B cell (primary cell): ENCODE results near the gene OSER1. TPM values are rescaled to one million over a fixed set of nuclear protein-coding genes. Genes with fewer than 3 reads are reported as not detected.

Experiments
- ATAC-seq: fragments of 200-7000 bp; cut with Tn5 transposase; one replicate; pipeline ENCODE4 v1.10.0; 2021; ENCODE audit warnings: low read depth, mild to moderate bottlenecking, moderate number of reproducible peaks, moderate library complexity
- CTCF ChIA-PET: fragments of 350-600 bp; sonication (Branson Sonifier 250); formaldehyde crosslinking; loops from one replicate; lab custom pipeline; 2021; ENCODE audit warnings: antibody characterized with exemption, inconsistent platforms; lab: Charles Lee
- POLR2A ChIA-PET: fragments of 350-600 bp; sonication (Branson Sonifier 250); formaldehyde crosslinking; loops from one replicate; lab custom pipeline; 2021; ENCODE audit warnings: antibody characterized with exemption; lab: Charles Lee
- DNase-seq: peaks from one replicate; pipeline ENCODE4 v3.0.0; 2013
- H2AFZ ChIP-seq: 2 replicates; pipeline ENCODE4 v1.6.1; 2012; ENCODE audit warnings: mild to moderate bottlenecking, low read depth, low read length; ENCODE audit not compliant: insufficient read depth, poor library complexity, severe bottlenecking
- H3K27ac ChIP-seq, 2 donors: 1 replicate in 1 of 2; 2 replicates in 1 of 2; pipeline ENCODE4 v1.5.1; 2012 to 2013; ENCODE audit warnings: low read length in 2 of 2, mild to moderate bottlenecking in 2 of 2, moderate library complexity in 1 of 2
- H3K27me3 ChIP-seq, 4 experiments: fragments of 200-600 bp in 1 of 4; sonication (generic) in 1 of 4; replicated peaks in 1 of 4; 1 replicate in 2 of 4; 2 replicates in 2 of 4; pipeline versions ENCODE4 v1.6.1 to v1.7.0; 2013 to 2016; ENCODE audit warnings: low read length in 3 of 4, mild to moderate bottlenecking in 2 of 4, mixed read lengths in 1 of 4, moderate library complexity in 1 of 4; ENCODE audit not compliant: insufficient read depth in 4 of 4, control insufficient read depth in 3 of 4; ENCODE audit errors: control extremely low read depth in 1 of 4
- H3K36me3 ChIP-seq, 2 experiments: replicated peaks in 1 of 2; 1 replicate in 1 of 2; 2 replicates in 1 of 2; pipeline versions ENCODE4 v1.6.1 to v1.7.1; 2013; ENCODE audit warnings: low read length in 1 of 2; ENCODE audit not compliant: insufficient read depth in 2 of 2, control insufficient read depth in 1 of 2; ENCODE audit errors: control extremely low read depth in 1 of 2, extremely low read depth in 1 of 2
- H3K4me1 ChIP-seq, 2 donors: fragments of 200-600 bp in 1 of 2; sonication (generic) in 1 of 2; 1 replicate in 1 of 2; 2 replicates in 1 of 2; pipeline versions ENCODE4 v1.5.1 to v1.6.1; 2013 to 2017; ENCODE audit warnings: low read length in 2 of 2; ENCODE audit not compliant: control insufficient read depth in 2 of 2, insufficient read depth in 2 of 2
- H3K4me2 ChIP-seq: replicated peaks from 2 replicates; pipeline ENCODE3; 2012; ENCODE audit warnings: mild to moderate bottlenecking, low read depth, low read length; ENCODE audit not compliant: poor library complexity, severe bottlenecking
- H3K4me3 ChIP-seq, 5 experiments: fragments of 200-600 bp in 1 of 5; sonication (generic) in 1 of 5; 1 replicate in 3 of 5; 2 replicates in 2 of 5; pipeline versions ENCODE4 v1.5.1 to v1.7.0; 2011 to 2016; ENCODE audit warnings: low read length in 4 of 5, mild to moderate bottlenecking in 4 of 5, low read depth in 2 of 5, control low read depth in 1 of 5, moderate library complexity in 1 of 5; ENCODE audit not compliant: insufficient read depth in 1 of 5; ENCODE audit errors: control extremely low read depth in 1 of 5, extremely low read depth in 1 of 5
- H3K79me2 ChIP-seq: fragments of 200-600 bp; sonication (generic); one replicate; pipeline ENCODE4 v1.6.0; 2016; ENCODE audit warnings: low read length; ENCODE audit not compliant: control insufficient read depth, insufficient read depth
- H3K9ac ChIP-seq: fragments of 200-600 bp; sonication (generic); 2 replicates; pipeline ENCODE4 v1.6.1; 2017; ENCODE audit warnings: mild to moderate bottlenecking, low read length, moderate library complexity
- H3K9me3 ChIP-seq, 3 donors: one replicate each; pipeline versions ENCODE4 v1.6.1 to v1.7.1; 2013; ENCODE audit warnings: low read length in 2 of 3; ENCODE audit not compliant: control insufficient read depth in 2 of 3, insufficient read depth in 1 of 3; ENCODE audit errors: control extremely low read depth in 1 of 3
- H4K20me1 ChIP-seq: 2 replicates; pipeline ENCODE4 v1.6.0; 2012; ENCODE audit warnings: mild to moderate bottlenecking, low read length; ENCODE audit not compliant: insufficient read depth, control insufficient read depth, poor library complexity, severe bottlenecking
- H3K27ac Mint-ChIP-seq: one replicate; pipeline ENCODE4 v1.8.0; 2021; ENCODE audit warnings: mixed read lengths
- H3K27me3 Mint-ChIP-seq: one replicate; pipeline ENCODE4 v1.8.0; 2021; ENCODE audit warnings: mixed read lengths
- H3K4me1 Mint-ChIP-seq: one replicate; pipeline ENCODE4 v1.8.0; 2021; ENCODE audit warnings: mixed read lengths
- H3K4me3 Mint-ChIP-seq: one replicate; pipeline ENCODE4 v1.8.0; 2021; ENCODE audit warnings: mixed read lengths
- H3K9me3 Mint-ChIP-seq: one replicate; pipeline ENCODE4 v1.8.0; 2022; ENCODE audit warnings: mixed read lengths; ENCODE audit not compliant: insufficient read depth
- CTCF ChIP-seq: fragments of 200-600 bp; IDR thresholded peaks from one replicate; pipeline ENCODE4 v1.8.0; 2022; ENCODE audit warnings: antibody characterized with exemption, mild to moderate bottlenecking
- EZH2 ChIP-seq: IDR thresholded peaks from 2 replicates; pipeline ENCODE4 v1.6.1; 2012; ENCODE audit warnings: borderline replicate concordance, low read depth, mild to moderate bottlenecking, moderate library complexity, low read length; ENCODE audit not compliant: insufficient read depth, poor library complexity, severe bottlenecking
- WGBS: methylation state at CpG from one replicate; pipeline ENCODE4 v1.1.5; 2013; ENCODE audit warnings: missing lambda C conversion rate; ENCODE audit not compliant: insufficient coverage; 5-methylcytosine and 5-hydroxymethylcytosine counted together
- intact Hi-C: fragments of 100-400 bp; cut with micrococcal nuclease; formaldehyde crosslinking; loops from one replicate; pipeline ENCODE4 v1.10.0; 2022
- polyA plus RNA-seq: library from polyadenylated mRNA; depleted of rRNA; stranded (reverse); fragments of >200 nt; gene quantifications from 2 replicates; pipeline ENCODE4 v1.2.3, GENCODE V29; 2012
- total RNA-seq, 2 donors: library from RNA; stranded (reverse); fragments of 120-200 nt in 1 of 2; gene quantifications; 1 replicate in 1 of 2; 2 replicates in 1 of 2; pipeline versions ENCODE4 v1.2.3 to v1.2.4, GENCODE V29; 2013 to 2022

Gene OSER1
- total and polyA plus RNA-seq, 2 donors (not counting 1 experiment from before 2014, with no cell fraction given): 80.0 to 130 TPM

DNA sequence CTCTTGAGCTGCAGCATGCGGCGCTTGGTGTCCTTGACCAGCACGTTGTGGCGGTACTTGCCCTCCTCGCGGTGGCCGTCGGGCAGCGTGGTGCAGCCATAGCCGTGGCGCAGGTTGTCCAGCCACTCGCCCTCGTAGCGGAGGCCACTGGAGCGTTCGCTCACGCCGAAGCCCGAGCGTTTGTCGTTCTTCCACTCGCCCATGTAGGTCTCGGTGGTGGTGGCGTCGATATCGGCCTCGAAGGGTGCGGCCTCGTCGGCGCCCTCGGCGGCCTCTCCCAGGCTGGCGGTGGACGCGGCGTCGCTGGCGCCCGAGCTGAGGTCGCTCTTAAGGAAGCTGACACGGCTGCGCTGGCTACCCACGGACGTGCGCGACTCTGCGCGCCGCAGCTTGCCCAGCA is 50.9 kb downstream of the OSER1 start:
- no peak overlapping the region for H3K4me2 ChIP-seq
- POLR2A ChIA-PET: no interaction called here
- intact Hi-C loops: no loop called here

DNA sequence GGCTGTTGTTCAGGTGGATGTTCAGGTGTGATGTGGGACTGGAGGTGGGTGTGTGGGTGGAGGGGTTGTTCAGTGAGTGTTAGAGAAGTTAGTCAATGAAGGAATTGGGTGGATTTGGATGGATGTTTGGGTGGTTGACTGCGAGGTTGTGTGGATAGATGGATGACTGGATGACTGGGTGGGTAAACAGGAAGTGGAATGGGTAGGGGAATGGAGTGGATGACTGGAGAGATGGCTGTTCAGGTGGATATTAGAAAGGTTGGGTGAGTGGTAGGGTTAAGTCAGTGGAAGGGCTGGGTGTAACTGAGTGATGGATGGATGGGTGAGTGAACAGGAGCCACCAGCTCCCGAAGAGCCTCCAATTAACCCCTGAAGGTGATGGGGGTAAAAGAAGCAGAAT is 51.4 kb downstream of the OSER1 start:
- Histone ChIP-seq H3K36me3 (no peaks in the 10 kb centered on the region), H2AFZ (no peak overlapping the region), H3K9ac (no peak overlapping the region), H3K4me1 (no peaks in the 10 kb centered on the region), H3K27me3 (peaks cover 0 to 12% (median 3%) of the 10 kb centered on the region in 4 experiments), H3K27ac (no peak overlapping the region), H4K20me1 (no peaks in the 10 kb centered on the region), H3K9me3 (peaks cover 0 to 2% (median 0%) of the 10 kb centered on the region in 3 donors), H3K4me2 (no peak overlapping the region), H3K79me2 (no peaks in the 10 kb centered on the region), H3K4me3 (no peak overlapping the region)
- ChIA-PET POLR2A (no interaction called here), CTCF (no interaction called here)
- no peak for ATAC-seq
- peaks cover 61% of the 10 kb centered on the region for H3K27me3 Mint-ChIP-seq
- TF ChIP-seq EZH2 (no peak), CTCF (no peak)
- 100% methylated on average over 1 of the region's 2 CpGs for WGBS
- H3K4me1 Mint-ChIP-seq: no peaks in the 10 kb centered on the region
- intact Hi-C loops: no loop called here
- no peak overlapping the region for H3K27ac Mint-ChIP-seq
- H3K9me3 Mint-ChIP-seq: peaks cover 8% of the 10 kb centered on the region
- no peak for DNase-seq
- no peak overlapping the region for H3K4me3 Mint-ChIP-seq

More for the DNA sequence above, 50.9 kb downstream of the OSER1 start:
- Histone ChIP-seq H3K4me1 (no peaks in the 10 kb centered on the region), H3K4me3 (no peak overlapping the region), H3K79me2 (no peaks in the 10 kb centered on the region), H3K36me3 (no peaks in the 10 kb centered on the region), H3K27me3 (peaks cover 0 to 9% (median 3%) of the 10 kb centered on the region in 4 experiments), H4K20me1 (no peaks in the 10 kb centered on the region), H3K27ac (no peak overlapping the region), H2AFZ (no peak overlapping the region), H3K9ac (no peak overlapping the region), H3K9me3 (peaks cover 0 to 2% (median 0%) of the 10 kb centered on the region in 3 donors)
- DNase-seq (no peak), ATAC-seq (no peak)
- CTCF ChIA-PET: interaction anchor here (0.6 kb wide), 1 partner anchor 19 kb away, joined by 3 read pairs; no protein-coding TSS in a partner anchor
- no peak overlapping the region for H3K4me3 Mint-ChIP-seq
- no peak for TF ChIP-seq EZH2
- TF ChIP-seq CTCF: no peak
- 73% methylated on average over 50 of the region's 50 CpGs for WGBS
- peaks cover 8% of the 10 kb centered on the region for H3K9me3 Mint-ChIP-seq
- H3K27me3 Mint-ChIP-seq: peaks cover 61% of the 10 kb centered on the region
- no peaks in the 10 kb centered on the region for H3K4me1 Mint-ChIP-seq
- H3K27ac Mint-ChIP-seq: no peak overlapping the region
